H1 (cell line): ENCODE data around the gene PLCB4. TPM values are rescaled to one million over a fixed set of nuclear protein-coding genes. Genes with fewer than 3 reads are reported as not detected.

Experiments used
- CTCF ChIA-PET: fragments of 300-600 bp; sonication (Branson Sonifier 250); formaldehyde crosslinking; loops from one replicate; lab custom pipeline; 2021; ENCODE audit not compliant: partially characterized antibody; lab: Charles Lee
- POLR2A ChIA-PET: fragments of 300-600 bp; sonication (Branson Sonifier 250); formaldehyde crosslinking; loops from one replicate; lab custom pipeline; 2021; ENCODE audit warnings: inconsistent platforms; ENCODE audit not compliant: partially characterized antibody; lab: Charles Lee
- DNase-seq, 2 experiments: peaks; one replicate each; pipeline versions ENCODE4 v3.0.0 to v3.0.0-alpha.2; 2010 to 2022; ENCODE audit warnings: low spot score in 2 of 2, low read depth in 1 of 2, mixed read lengths in 1 of 2
- FAIRE-seq: peaks from 2 replicates; lab custom pipeline; 2011; peaks lifted over from hg19 to GRCh38; lab: Jason Lieb, UNC
- H2AFZ ChIP-seq: 2 replicates; pipeline ENCODE4 v1.8.1; 2012; ENCODE audit warnings: low read length, inconsistent platforms
- H2AK5ac ChIP-seq: 2 replicates; pipeline ENCODE4 v1.6.1; 2013; ENCODE audit warnings: low read depth, low read length
- H2BK120ac ChIP-seq: replicated peaks from 2 replicates; pipeline ENCODE3; 2013; ENCODE audit warnings: low read depth, low read length, inconsistent platforms
- H2BK12ac ChIP-seq: 2 replicates; pipeline ENCODE4 v1.6.1; 2013; ENCODE audit warnings: low read depth, low read length
- H2BK15ac ChIP-seq: 2 replicates; pipeline ENCODE4 v1.6.1; 2013; ENCODE audit warnings: low read length
- H2BK20ac ChIP-seq: 2 replicates; pipeline ENCODE4 v1.6.1; 2013; ENCODE audit warnings: low read length
- H2BK5ac ChIP-seq: 2 replicates; pipeline ENCODE4 v1.6.1; 2013; ENCODE audit warnings: low read depth, low read length
- H3K14ac ChIP-seq: 2 replicates; pipeline ENCODE4 v1.6.1; 2013; ENCODE audit warnings: inconsistent platforms; ENCODE audit not compliant: insufficient read length
- H3K18ac ChIP-seq: 2 replicates; pipeline ENCODE4 v1.6.1; 2013; ENCODE audit warnings: low read length; ENCODE audit errors: extremely low read depth
- H3K23ac ChIP-seq: 2 replicates; pipeline ENCODE4 v1.6.1; 2013; ENCODE audit warnings: inconsistent platforms; ENCODE audit not compliant: insufficient read length
- H3K23me2 ChIP-seq: 2 replicates; pipeline ENCODE4 v1.6.1; 2013; ENCODE audit warnings: low read depth, low read length
- H3K27ac ChIP-seq: 2 replicates; pipeline ENCODE4 v1.6.1; 2011; ENCODE audit warnings: low read depth, low read length, inconsistent platforms
- H3K27me3 ChIP-seq, 4 experiments: replicated peaks in 1 of 4; 1 replicate in 1 of 4; 2 replicates in 3 of 4; pipeline versions ENCODE4 v1.6.1 to v1.8.1; 2011 to 2013; ENCODE audit warnings: low read length in 3 of 4, mild to moderate bottlenecking in 3 of 4, inconsistent platforms in 2 of 4, mixed read lengths in 2 of 4, moderate library complexity in 1 of 4; ENCODE audit not compliant: control insufficient read depth in 3 of 4, insufficient read depth in 3 of 4; ENCODE audit errors: extremely low read depth in 1 of 4
- H3K36me3 ChIP-seq, 4 experiments: 2 replicates each; pipeline versions ENCODE4 v1.6.1 to v1.8.1; 2011 to 2013; ENCODE audit warnings: mild to moderate bottlenecking in 4 of 4, low read length in 3 of 4, moderate library complexity in 2 of 4, control low read depth in 1 of 4, inconsistent platforms in 1 of 4; ENCODE audit not compliant: insufficient read depth in 4 of 4, control insufficient read depth in 2 of 4
- H3K4ac ChIP-seq: replicated peaks from 2 replicates; pipeline ENCODE3; 2013; ENCODE audit warnings: low read length, low read depth, mixed read lengths, inconsistent platforms; ENCODE audit not compliant: insufficient read length
- H3K4me1 ChIP-seq, 4 experiments: replicated peaks in 1 of 4; 1 replicate in 1 of 4; 2 replicates in 3 of 4; pipeline versions ENCODE4 v1.6.1 to v1.8.1; 2011 to 2013; ENCODE audit warnings: low read length in 3 of 4, inconsistent platforms in 2 of 4, mixed read lengths in 1 of 4; ENCODE audit not compliant: insufficient read depth in 4 of 4, control insufficient read depth in 3 of 4
- H3K4me2 ChIP-seq, 2 experiments: 2 replicates each; pipeline versions ENCODE4 v1.6.1 to v1.8.1; 2011 to 2013; ENCODE audit warnings: low read depth in 2 of 2, low read length in 2 of 2, control low read depth in 1 of 2, inconsistent platforms in 1 of 2, mild to moderate bottlenecking in 1 of 2; ENCODE audit not compliant: insufficient read depth in 1 of 2
- H3K4me3 ChIP-seq, 4 experiments: fragments of 200-600, 300-600 bp in 1 of 4; sonication (generic), shearing (Covaris generic), sonication (Bioruptor Twin) in 1 of 4; 2 replicates each; pipeline versions ENCODE4 v1.5.1 to v1.8.1; 2011 to 2016; ENCODE audit warnings: low read length in 4 of 4, low read depth in 3 of 4, control low read depth in 2 of 4, inconsistent platforms in 2 of 4, mild to moderate bottlenecking in 2 of 4, mixed read lengths in 1 of 4, moderate library complexity in 1 of 4; ENCODE audit not compliant: insufficient read depth in 2 of 4; ENCODE audit errors: extremely low read depth in 1 of 4
- H3K56ac ChIP-seq: replicated peaks from 2 replicates; pipeline ENCODE3; 2013; ENCODE audit warnings: low read depth, mild to moderate bottlenecking, mixed read lengths, low read length, inconsistent platforms; ENCODE audit not compliant: insufficient read length
- H3K79me1 ChIP-seq: 2 replicates; pipeline ENCODE4 v1.6.1; 2013; ENCODE audit warnings: low read depth, low read length, control low read depth
- H3K79me2 ChIP-seq, 2 experiments: 2 replicates each; pipeline versions ENCODE4 v1.6.1 to v1.8.1; 2012 to 2013; ENCODE audit warnings: low read length in 2 of 2, mild to moderate bottlenecking in 2 of 2, inconsistent platforms in 1 of 2; ENCODE audit not compliant: insufficient read depth in 2 of 2, control insufficient read depth in 1 of 2
- H3K9ac ChIP-seq, 4 experiments: replicated peaks in 1 of 4; 1 replicate in 1 of 4; 2 replicates in 3 of 4; pipeline versions ENCODE4 v1.6.1 to v1.8.1; 2011 to 2013; ENCODE audit warnings: low read depth in 3 of 4, low read length in 3 of 4, control low read depth in 2 of 4, mild to moderate bottlenecking in 2 of 4, moderate library complexity in 2 of 4, inconsistent platforms in 1 of 4; ENCODE audit errors: extremely low read depth in 1 of 4
- H3K9me3 ChIP-seq, 2 experiments: 2 replicates each; pipeline versions ENCODE4 v1.6.1 to v1.8.1; 2012 to 2013; ENCODE audit warnings: mild to moderate bottlenecking in 2 of 2, moderate library complexity in 2 of 2, control low read depth in 1 of 2, inconsistent platforms in 1 of 2, low read depth in 1 of 2, low read length in 1 of 2, mixed read lengths in 1 of 2; ENCODE audit not compliant: insufficient read depth in 2 of 2
- H4K20me1 ChIP-seq, 2 experiments: replicated peaks in 1 of 2; 2 replicates each; pipeline versions ENCODE3 to v1.8.1; 2011 to 2013; ENCODE audit warnings: inconsistent platforms in 2 of 2, low read length in 2 of 2, mild to moderate bottlenecking in 1 of 2; ENCODE audit not compliant: insufficient read depth in 2 of 2, control insufficient read depth in 1 of 2
- H4K5ac ChIP-seq: 2 replicates; pipeline ENCODE4 v1.6.1; 2013; ENCODE audit warnings: low read length, low read depth, mixed read lengths, inconsistent platforms; ENCODE audit not compliant: insufficient read length
- H4K8ac ChIP-seq: 2 replicates; pipeline ENCODE4 v1.8.0; 2013; ENCODE audit warnings: mild to moderate bottlenecking, moderate library complexity, low read length, inconsistent platforms; ENCODE audit not compliant: insufficient read depth; ENCODE audit errors: extremely low read depth
- H4K91ac ChIP-seq: replicated peaks from 2 replicates; pipeline ENCODE3; 2013; ENCODE audit warnings: low read length, mixed read lengths, inconsistent platforms; ENCODE audit not compliant: insufficient read length
- ASH2L ChIP-seq: fragments of 200-600, 300-600 bp; sonication (generic); IDR thresholded peaks from one replicate; pipeline ENCODE4 v1.7.1; 2017; ENCODE audit warnings: low read length
- EGR1 ChIP-seq: IDR thresholded peaks from 2 replicates; pipeline ENCODE4 v1.6.1; 2011; ENCODE audit warnings: low read depth, low read length, borderline replicate concordance
- EP300 ChIP-seq, 2 experiments: IDR thresholded peaks; 1 replicate in 1 of 2; 2 replicates in 1 of 2; pipeline ENCODE4 v1.6.1; 2011 to 2012; ENCODE audit warnings: low read depth in 2 of 2, low read length in 2 of 2, mild to moderate bottlenecking in 2 of 2, borderline replicate concordance in 1 of 2, inconsistent platforms in 1 of 2, moderate library complexity in 1 of 2
- GTF2F1 ChIP-seq: IDR thresholded peaks from 2 replicates; pipeline ENCODE4 v1.6.1; 2012; ENCODE audit warnings: low read depth, low read length, improper control_type of control experiment, borderline replicate concordance
- RFX5 ChIP-seq: IDR thresholded peaks from 2 replicates; pipeline ENCODE4 v1.6.1; 2011; ENCODE audit warnings: low read depth, low read length, improper control_type of control experiment, borderline replicate concordance
- RNF2 ChIP-seq: fragments of 200-900, 300-1000 bp; sonication (generic); IDR thresholded peaks from 2 replicates; pipeline ENCODE4 v1.7.1; 2016; ENCODE audit warnings: borderline replicate concordance, low read depth, mild to moderate bottlenecking, antibody characterized with exemption, low read length; ENCODE audit not compliant: poor library complexity, severe bottlenecking; ENCODE audit errors: missing control alignments
- SP1 ChIP-seq: IDR thresholded peaks from 2 replicates; pipeline ENCODE4 v1.6.1; 2011; ENCODE audit warnings: low read depth, low read length
- SP4 ChIP-seq: IDR thresholded peaks from 2 replicates; pipeline ENCODE4 v1.6.1; 2012; ENCODE audit warnings: low read length, inconsistent platforms
- SUZ12 ChIP-seq: fragments of 200-600 bp; sonication (generic); IDR thresholded peaks from 2 replicates; pipeline ENCODE4 v1.6.1; 2012; ENCODE audit warnings: mild to moderate bottlenecking, inconsistent platforms, low read length, moderate library complexity, mixed read lengths
- TBP ChIP-seq: IDR thresholded peaks from 2 replicates; pipeline ENCODE4 v1.6.1; 2011; ENCODE audit warnings: low read depth, low read length, improper control_type of control experiment
- TCF12 ChIP-seq: IDR thresholded peaks from 2 replicates; pipeline ENCODE4 v1.6.1; 2011; ENCODE audit warnings: low read depth, mild to moderate bottlenecking, low read length
- TEAD4 ChIP-seq: IDR thresholded peaks from 2 replicates; pipeline ENCODE4 v1.6.1; 2012; ENCODE audit warnings: low read depth, low read length, inconsistent platforms, mixed read lengths
- WGBS, 2 experiments: shearing (Covaris generic) in 1 of 2; methylation state at CpG; one replicate each; pipeline versions ENCODE4 v1.1.6 to v1.1.7; 2013 to 2015; ENCODE audit warnings: low lambda C conversion rate in 2 of 2, mixed read lengths in 2 of 2, inconsistent platforms in 1 of 2, low coverage in 1 of 2, missing lambda C conversion rate in 1 of 2; ENCODE audit not compliant: insufficient replicate concordance in 2 of 2, insufficient coverage in 1 of 2, insufficient read length in 1 of 2; ENCODE audit errors: extremely low coverage in 1 of 2, missing lambda C conversion rate in 1 of 2; 5-methylcytosine and 5-hydroxymethylcytosine counted together
- polyA plus RNA-seq, 7 experiments: library from polyadenylated mRNA; depleted of rRNA in 3 of 7; stranded (reverse) in 5 of 7; unstranded in 2 of 7; fragments of >200 nt in 5 of 7; fragments of 200-250 nt in 2 of 7; gene quantifications; 1 replicate in 5 of 7; 2 replicates in 1 of 7; 4 replicates in 1 of 7; pipeline versions ENCODE4 v1.2.1 to v1.2.3, GENCODE V29; 2011 to 2013; ENCODE audit warnings: missing spikeins in 2 of 7, mixed read lengths in 2 of 7
- total RNA-seq: library from RNA; stranded (reverse); fragmentation: NEBNext Ultra II Directional; extraction: Animal tissue kit (Norgen Biotek cat#: 25700); gene quantifications from 2 replicates; pipeline ENCODE4 v1.2.1, GENCODE V29; 2021
- TF ChIP-seq, protein P1 (sequence below): IDR thresholded peaks from 2 replicates; pipeline ENCODE4 v1.6.1; 2011; ENCODE audit warnings: low read depth, mild to moderate bottlenecking, low read length; ENCODE audit not compliant: insufficient read depth

PLCB4 gene
- total and polyA plus RNA-seq, 2 of the 8 experiments (the other 6 are each of a cell fraction or from before 2014, with no cell fraction given) = 3.2 to 14.1 TPM

- no peak overlapping the region for H3K27ac ChIP-seq
- H3K56ac ChIP-seq = no peak overlapping the region
- H3K4me3 ChIP-seq = no peak overlapping the region
- no peaks in the 10 kb centered on the region for H3K27me3 ChIP-seq
- H2AFZ ChIP-seq = no peak overlapping the region
- no peak overlapping the region for H3K23ac ChIP-seq
- no peaks in the 10 kb centered on the region for H3K4me1 ChIP-seq
- H3K14ac ChIP-seq = no peak overlapping the region
- no peaks in the 10 kb centered on the region for H3K79me1 ChIP-seq
- H3K23me2 ChIP-seq = no peaks in the 10 kb centered on the region
- H2BK12ac ChIP-seq = no peak overlapping the region
- WGBS, 2 experiments = 88% methylated on average over 5 of the region's 5 CpGs; no CpG with 5 or more reads in 1 of the 2 experiments
- no peak overlapping the region for H2BK15ac ChIP-seq
- H3K4me2 ChIP-seq = no peak overlapping the region
- no peaks in the 10 kb centered on the region for H3K79me2 ChIP-seq
- H2AK5ac ChIP-seq = no peak overlapping the region
- FAIRE-seq (no peak), DNase-seq (no peak)
- no peak overlapping the region for H4K5ac ChIP-seq
- no peaks in the 10 kb centered on the region for H4K20me1 ChIP-seq
- H3K18ac ChIP-seq = no peak overlapping the region
- no peak overlapping the region for H2BK120ac ChIP-seq
- no peak overlapping the region for H3K4ac ChIP-seq
- H3K36me3 ChIP-seq = peaks cover 0 to 3% (median 0%) of the 10 kb centered on the region in 4 experiments; a peak in 3 of 8 replicates
- H4K91ac ChIP-seq = no peak overlapping the region
- ChIA-PET CTCF (interaction anchor here (0.7 to 5.9 kb wide), 6 partner anchors 9 to 417 kb away, joined by 3 to 59 read pairs (median 4); no protein-coding TSS in a partner anchor), POLR2A (no interaction called here)
- H3K9me3 ChIP-seq = no peaks in the 10 kb centered on the region
- no peak overlapping the region for H2BK20ac ChIP-seq
- H2BK5ac ChIP-seq = no peak overlapping the region
- no peak overlapping the region for H3K9ac ChIP-seq
- no peak overlapping the region for H4K8ac ChIP-seq
- TF ChIP-seq ASH2L (no peak), RNF2 (no peak), TBP (no peak), SP1 (no peak), TEAD4 (no peak), EGR1 (no peak), RFX5 (no peak), TCF12 (no peak), GTF2F1 (no peak), SUZ12 (no peak), EP300 (IDR thresholded peaks at IDR 0.05; ENCODE audit: borderline replicate concordance in 1 of 2, low read depth in 2 of 2, low read length in 2 of 2) (no peak), SP4 (no peak)
- TF ChIP-seq, protein P1, sequence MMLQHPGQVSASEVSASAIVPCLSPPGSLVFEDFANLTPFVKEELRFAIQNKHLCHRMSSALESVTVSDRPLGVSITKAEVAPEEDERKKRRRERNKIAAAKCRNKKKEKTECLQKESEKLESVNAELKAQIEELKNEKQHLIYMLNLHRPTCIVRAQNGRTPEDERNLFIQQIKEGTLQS = no peak
Observed at GRCh38 chr20:9422321-9423057, 353.6 kb downstream of the PLCB4 start.
